K562 (cell line): ENCODE results near the gene KNDC1.

ENCODE experiments used
- GTF3C2 ChIP-seq: IDR thresholded peaks from 3 replicates; pipeline ENCODE4 v1.6.1; 2011; ENCODE audit warnings: borderline replicate concordance, mild to moderate bottlenecking, moderate library complexity; ENCODE audit not compliant: insufficient read length; ENCODE audit errors: extremely low read depth
- NONO ChIP-seq, 2 experiments: fragments of 200-400 bp in 1 of 2; fragments of 450-650 bp in 1 of 2; formaldehyde crosslinking in 1 of 2; IDR thresholded peaks; 2 replicates each; pipeline ENCODE4 v1.6.1; 2017; ENCODE audit warnings: low read depth in 2 of 2, mild to moderate bottlenecking in 2 of 2, moderate library complexity in 2 of 2, low read length in 1 of 2
- NR3C1 ChIP-seq: sonication (generic); formaldehyde crosslinking; IDR thresholded peaks from 2 replicates; pipeline ENCODE4 v1.8.1; 2022; ENCODE audit warnings: missing genetic modification reagents
- POLR2AphosphoS5 ChIP-seq: IDR thresholded peaks from 2 replicates; pipeline ENCODE4 v1.6.1; 2011; ENCODE audit warnings: mild to moderate bottlenecking, low read depth, low read length, moderate library complexity; ENCODE audit not compliant: control insufficient read depth, insufficient read depth
- RFX5 ChIP-seq: IDR thresholded peaks from 2 replicates; pipeline ENCODE4 v1.6.1; 2011; ENCODE audit warnings: low read depth, mild to moderate bottlenecking, improper control_type of control experiment, low read length
- SIRT6 ChIP-seq: IDR thresholded peaks from one replicate; pipeline ENCODE4 v1.6.1; 2012; ENCODE audit warnings: low read depth, mild to moderate bottlenecking, control low read depth, inconsistent platforms, low read length, moderate library complexity
- SMC3 ChIP-seq: conservative IDR thresholded peaks from 2 replicates; pipeline ENCODE4 v1.6.1; 2011; ENCODE audit warnings: low read depth, low read length, improper control_type of control experiment; ENCODE audit not compliant: insufficient read depth
- U2AF2 ChIP-seq: fragments of 200-400 bp; formaldehyde crosslinking; optimal IDR thresholded peaks from 2 replicates; pipeline ENCODE3; 2017; ENCODE audit warnings: low read depth, mild to moderate bottlenecking, low read length
- ZNF384 ChIP-seq: IDR thresholded peaks from 2 replicates; pipeline ENCODE4 v1.6.1; 2012; ENCODE audit warnings: low read depth, low read length, improper control_type of control experiment
- TF ChIP-seq, protein P1 (sequence below), 3 experiments: IDR thresholded peaks in 2 of 3; conservative IDR thresholded peaks in 1 of 3; 2 replicates each; pipeline ENCODE4 v1.5.1; 2011 to 2012; ENCODE audit warnings: low read length in 3 of 3, mild to moderate bottlenecking in 3 of 3, control low read depth in 2 of 3, improper control_type of control experiment in 1 of 3, inconsistent platforms in 1 of 3, low read depth in 1 of 3, mixed read lengths in 1 of 3, moderate library complexity in 1 of 3; ENCODE audit not compliant: insufficient read depth in 2 of 3
- TF ChIP-seq, protein P2 (sequence below): sonication (generic); formaldehyde crosslinking; IDR thresholded peaks from 2 replicates; pipeline ENCODE4 v1.9.0; 2022; ENCODE audit warnings: mild to moderate bottlenecking, missing genetic modification reagents
- TF ChIP-seq, protein P3 (sequence below), 2 experiments: fragments of 450-650 bp; formaldehyde crosslinking in 1 of 2; IDR thresholded peaks; 2 replicates each; pipeline versions ENCODE4 v1.4.0 to v1.6.1; 2014 to 2020; ENCODE audit warnings: mild to moderate bottlenecking in 2 of 2, borderline replicate concordance in 1 of 2, low read depth in 1 of 2

DNA sequence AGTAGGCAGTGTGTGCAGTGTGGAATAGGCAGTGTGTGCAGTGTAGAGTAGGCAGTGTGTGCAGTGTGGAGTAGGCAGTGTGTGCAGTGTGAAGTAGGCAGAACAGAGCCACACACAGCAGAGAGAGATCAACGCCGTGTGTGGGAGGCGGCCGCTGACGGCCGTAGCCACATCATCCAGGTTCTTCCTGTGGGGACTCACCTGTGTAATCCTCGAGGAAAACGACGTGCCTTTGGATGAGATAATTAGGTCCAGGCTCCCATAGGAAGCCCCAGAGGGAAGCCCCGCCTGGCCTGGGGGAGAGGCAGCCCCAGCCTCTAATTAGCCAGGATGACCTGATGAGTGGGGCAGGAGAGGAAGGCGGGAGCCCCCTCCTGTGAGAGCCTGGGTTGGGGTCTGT lies 25.4 kb downstream of the KNDC1 start:
- TF ChIP-seq GTF3C2 = no peak
- TF ChIP-seq, protein P1, sequence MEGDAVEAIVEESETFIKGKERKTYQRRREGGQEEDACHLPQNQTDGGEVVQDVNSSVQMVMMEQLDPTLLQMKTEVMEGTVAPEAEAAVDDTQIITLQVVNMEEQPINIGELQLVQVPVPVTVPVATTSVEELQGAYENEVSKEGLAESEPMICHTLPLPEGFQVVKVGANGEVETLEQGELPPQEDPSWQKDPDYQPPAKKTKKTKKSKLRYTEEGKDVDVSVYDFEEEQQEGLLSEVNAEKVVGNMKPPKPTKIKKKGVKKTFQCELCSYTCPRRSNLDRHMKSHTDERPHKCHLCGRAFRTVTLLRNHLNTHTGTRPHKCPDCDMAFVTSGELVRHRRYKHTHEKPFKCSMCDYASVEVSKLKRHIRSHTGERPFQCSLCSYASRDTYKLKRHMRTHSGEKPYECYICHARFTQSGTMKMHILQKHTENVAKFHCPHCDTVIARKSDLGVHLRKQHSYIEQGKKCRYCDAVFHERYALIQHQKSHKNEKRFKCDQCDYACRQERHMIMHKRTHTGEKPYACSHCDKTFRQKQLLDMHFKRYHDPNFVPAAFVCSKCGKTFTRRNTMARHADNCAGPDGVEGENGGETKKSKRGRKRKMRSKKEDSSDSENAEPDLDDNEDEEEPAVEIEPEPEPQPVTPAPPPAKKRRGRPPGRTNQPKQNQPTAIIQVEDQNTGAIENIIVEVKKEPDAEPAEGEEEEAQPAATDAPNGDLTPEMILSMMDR (IDR thresholded peaks at IDR 0.05 in 2 of 3, conservative IDR thresholded peaks at IDR 0.05 in 1 of 3; ENCODE audit: insufficient read depth in 2 of 3, low read depth in 1 of 3, low read length in 3 of 3) = no peak
- no peak for TF ChIP-seq POLR2AphosphoS5
- TF ChIP-seq RFX5 = no peak
- TF ChIP-seq, protein P2, sequence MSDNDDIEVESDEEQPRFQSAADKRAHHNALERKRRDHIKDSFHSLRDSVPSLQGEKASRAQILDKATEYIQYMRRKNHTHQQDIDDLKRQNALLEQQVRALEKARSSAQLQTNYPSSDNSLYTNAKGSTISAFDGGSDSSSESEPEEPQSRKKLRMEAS (CRISPR knock-in tag) = no peak
- TF ChIP-seq NR3C1 = no peak
- no peak for TF ChIP-seq U2AF2
- no peak for TF ChIP-seq SMC3
- TF ChIP-seq ZNF384 = no peak
- TF ChIP-seq, protein P3, sequence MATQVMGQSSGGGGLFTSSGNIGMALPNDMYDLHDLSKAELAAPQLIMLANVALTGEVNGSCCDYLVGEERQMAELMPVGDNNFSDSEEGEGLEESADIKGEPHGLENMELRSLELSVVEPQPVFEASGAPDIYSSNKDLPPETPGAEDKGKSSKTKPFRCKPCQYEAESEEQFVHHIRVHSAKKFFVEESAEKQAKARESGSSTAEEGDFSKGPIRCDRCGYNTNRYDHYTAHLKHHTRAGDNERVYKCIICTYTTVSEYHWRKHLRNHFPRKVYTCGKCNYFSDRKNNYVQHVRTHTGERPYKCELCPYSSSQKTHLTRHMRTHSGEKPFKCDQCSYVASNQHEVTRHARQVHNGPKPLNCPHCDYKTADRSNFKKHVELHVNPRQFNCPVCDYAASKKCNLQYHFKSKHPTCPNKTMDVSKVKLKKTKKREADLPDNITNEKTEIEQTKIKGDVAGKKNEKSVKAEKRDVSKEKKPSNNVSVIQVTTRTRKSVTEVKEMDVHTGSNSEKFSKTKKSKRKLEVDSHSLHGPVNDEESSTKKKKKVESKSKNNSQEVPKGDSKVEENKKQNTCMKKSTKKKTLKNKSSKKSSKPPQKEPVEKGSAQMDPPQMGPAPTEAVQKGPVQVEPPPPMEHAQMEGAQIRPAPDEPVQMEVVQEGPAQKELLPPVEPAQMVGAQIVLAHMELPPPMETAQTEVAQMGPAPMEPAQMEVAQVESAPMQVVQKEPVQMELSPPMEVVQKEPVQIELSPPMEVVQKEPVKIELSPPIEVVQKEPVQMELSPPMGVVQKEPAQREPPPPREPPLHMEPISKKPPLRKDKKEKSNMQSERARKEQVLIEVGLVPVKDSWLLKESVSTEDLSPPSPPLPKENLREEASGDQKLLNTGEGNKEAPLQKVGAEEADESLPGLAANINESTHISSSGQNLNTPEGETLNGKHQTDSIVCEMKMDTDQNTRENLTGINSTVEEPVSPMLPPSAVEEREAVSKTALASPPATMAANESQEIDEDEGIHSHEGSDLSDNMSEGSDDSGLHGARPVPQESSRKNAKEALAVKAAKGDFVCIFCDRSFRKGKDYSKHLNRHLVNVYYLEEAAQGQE (IDR thresholded peaks at IDR 0.05; ENCODE audit: borderline replicate concordance) = no peak
- TF ChIP-seq, protein P3 (CRISPR knock-in tag; IDR thresholded peaks at IDR 0.05; ENCODE audit: low read depth) = no peak
- no peak for TF ChIP-seq NONO (IDR thresholded peaks at IDR 0.05; ENCODE audit: low read depth in 2 of 2, low read length in 1 of 2)
- TF ChIP-seq SIRT6 = no peak
